Caco-2 (cell line): ENCODE measurements around the gene CSK. TPM values are rescaled to one million over a fixed set of nuclear protein-coding genes. Genes with fewer than 3 reads are reported as not detected.

ENCODE experiments used
- BruUV-seq: library from RNA; stranded (reverse); fragments of 400-500 nt; replicated peaks from 2 replicates; lab custom pipeline; 2021; lab: Mats Ljungman, UMichigan
- CTCF ChIA-PET: fragments of 300-600 bp; sonication (Branson Sonifier 250); formaldehyde crosslinking; loops from one replicate; lab custom pipeline; 2022; ENCODE audit warnings: antibody characterized with exemption; lab: Charles Lee
- POLR2A ChIA-PET: fragments of 300-600 bp; sonication (Branson Sonifier 250); formaldehyde crosslinking; loops from one replicate; lab custom pipeline; 2022; ENCODE audit warnings: antibody characterized with exemption; lab: Charles Lee
- DNase-seq, 2 experiments: peaks; one replicate each; pipeline versions ENCODE4 v3.0.0 to v3.0.0-alpha.2; 2020 to 2022
- H3K27me3 ChIP-seq: replicated peaks from 2 replicates; pipeline ENCODE4 v1.6.0; 2011; ENCODE audit warnings: low read length; ENCODE audit not compliant: control insufficient read depth, insufficient read depth
- H3K36me3 ChIP-seq: 2 replicates; pipeline ENCODE4 v1.5.1; 2011; ENCODE audit warnings: low read length; ENCODE audit not compliant: control insufficient read depth, insufficient read depth
- H3K4me1 ChIP-seq: fragments of 250-450 bp; sonication (Bioruptor Pico); 2 replicates; pipeline ENCODE4 v1.5.1; 2020; ENCODE audit warnings: mild to moderate bottlenecking
- H3K4me3 ChIP-seq: 2 replicates; pipeline ENCODE4 v1.5.1; 2011; ENCODE audit warnings: low read depth, mild to moderate bottlenecking, control low read depth, low read length
- H3K9me3 ChIP-seq: fragments of 250-450 bp; sonication (Bioruptor Pico); 2 replicates; pipeline ENCODE4 v1.5.1; 2020; ENCODE audit warnings: mild to moderate bottlenecking, moderate library complexity
- H3K27ac Mint-ChIP-seq: one replicate; pipeline ENCODE4 v1.8.0; 2022; ENCODE audit warnings: mixed read lengths; ENCODE audit not compliant: unreplicated experiment
- H3K27me3 Mint-ChIP-seq: one replicate; pipeline ENCODE4 v1.8.0; 2022; ENCODE audit warnings: mixed read lengths; ENCODE audit not compliant: insufficient read depth, unreplicated experiment
- H3K36me3 Mint-ChIP-seq: one replicate; pipeline ENCODE4 v1.8.0; 2022; ENCODE audit warnings: mild to moderate bottlenecking, mixed read lengths; ENCODE audit not compliant: insufficient read depth, unreplicated experiment
- H3K4me1 Mint-ChIP-seq: one replicate; pipeline ENCODE4 v1.8.0; 2022; ENCODE audit warnings: low read depth, mixed read lengths; ENCODE audit not compliant: unreplicated experiment
- H3K4me3 Mint-ChIP-seq: one replicate; pipeline ENCODE4 v1.8.0; 2022; ENCODE audit warnings: mild to moderate bottlenecking, moderate library complexity, mixed read lengths; ENCODE audit not compliant: unreplicated experiment
- H3K9me3 Mint-ChIP-seq: one replicate; pipeline ENCODE4 v1.8.0; 2022; ENCODE audit warnings: mixed read lengths; ENCODE audit not compliant: unreplicated experiment
- intact Hi-C: fragments of 100-400 bp; cut with micrococcal nuclease; formaldehyde crosslinking; loops from one replicate; pipeline ENCODE4 v1.10.0; 2022; ENCODE audit not compliant: unreplicated experiment
- total RNA-seq: library from RNA; stranded (reverse); gene quantifications from 2 replicates; pipeline ENCODE4 v1.2.3, GENCODE V29; 2022
- TF ChIP-seq, protein P1 (sequence below), 2 experiments: fragments of 200-600 bp in 1 of 2; IDR thresholded peaks; 1 replicate in 1 of 2; 2 replicates in 1 of 2; pipeline versions ENCODE4 v1.5.1 to v1.8.0; 2011 to 2022; ENCODE audit warnings: antibody characterized with exemption in 1 of 2, control low read depth in 1 of 2, inconsistent platforms in 1 of 2, low read depth in 1 of 2, low read length in 1 of 2, mild to moderate bottlenecking in 1 of 2, moderate library complexity in 1 of 2; ENCODE audit not compliant: insufficient read depth in 1 of 2, severe bottlenecking in 1 of 2, unreplicated experiment in 1 of 2

CSK gene
- total RNA-seq, 1 experiment from 2014 or later: 62.7 TPM

DNA sequence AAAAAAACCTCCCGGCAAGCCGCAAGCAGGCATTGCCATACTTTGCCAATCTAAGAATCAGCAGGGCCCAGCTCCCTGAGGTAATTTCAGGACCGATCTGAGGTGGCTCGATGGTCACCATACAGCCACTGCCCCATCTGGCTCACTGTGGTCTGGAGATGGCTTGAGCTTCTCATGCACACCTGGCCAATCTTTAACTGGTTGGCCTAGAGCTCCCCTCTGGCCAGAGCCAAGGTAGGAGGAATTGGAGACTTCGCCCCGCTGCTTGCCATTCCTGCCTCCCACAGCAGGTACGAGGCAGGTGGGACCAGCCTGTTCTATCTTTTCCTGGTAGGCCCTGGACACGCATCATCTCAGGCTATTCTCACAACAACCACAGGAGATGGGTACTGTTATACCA lies 23.1 kb upstream of the CSK start:
- Mint-ChIP-seq H3K27me3 (no peaks in the 10 kb centered on the region), H3K4me1 (no peaks in the 10 kb centered on the region), H3K36me3 (peaks cover 5% of the 10 kb centered on the region), H3K4me3 (no peak overlapping the region), H3K27ac (no peak overlapping the region), H3K9me3 (no peaks in the 10 kb centered on the region)
- ChIA-PET POLR2A (no interaction called here), CTCF (interaction anchor here (2.3 kb wide), 1 partner anchor 125 kb away, joined by 11 read pairs; no protein-coding TSS in a partner anchor)
- Histone ChIP-seq H3K27me3 (no peaks in the 10 kb centered on the region), H3K36me3 (no peaks in the 10 kb centered on the region), H3K4me1 (peaks cover 22% of the 10 kb centered on the region), H3K4me3 (no peak overlapping the region), H3K9me3 (no peaks in the 10 kb centered on the region)
- TF ChIP-seq, protein P1, sequence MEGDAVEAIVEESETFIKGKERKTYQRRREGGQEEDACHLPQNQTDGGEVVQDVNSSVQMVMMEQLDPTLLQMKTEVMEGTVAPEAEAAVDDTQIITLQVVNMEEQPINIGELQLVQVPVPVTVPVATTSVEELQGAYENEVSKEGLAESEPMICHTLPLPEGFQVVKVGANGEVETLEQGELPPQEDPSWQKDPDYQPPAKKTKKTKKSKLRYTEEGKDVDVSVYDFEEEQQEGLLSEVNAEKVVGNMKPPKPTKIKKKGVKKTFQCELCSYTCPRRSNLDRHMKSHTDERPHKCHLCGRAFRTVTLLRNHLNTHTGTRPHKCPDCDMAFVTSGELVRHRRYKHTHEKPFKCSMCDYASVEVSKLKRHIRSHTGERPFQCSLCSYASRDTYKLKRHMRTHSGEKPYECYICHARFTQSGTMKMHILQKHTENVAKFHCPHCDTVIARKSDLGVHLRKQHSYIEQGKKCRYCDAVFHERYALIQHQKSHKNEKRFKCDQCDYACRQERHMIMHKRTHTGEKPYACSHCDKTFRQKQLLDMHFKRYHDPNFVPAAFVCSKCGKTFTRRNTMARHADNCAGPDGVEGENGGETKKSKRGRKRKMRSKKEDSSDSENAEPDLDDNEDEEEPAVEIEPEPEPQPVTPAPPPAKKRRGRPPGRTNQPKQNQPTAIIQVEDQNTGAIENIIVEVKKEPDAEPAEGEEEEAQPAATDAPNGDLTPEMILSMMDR (IDR thresholded peaks at IDR 0.05; ENCODE audit: insufficient read depth in 1 of 2, low read depth in 1 of 2, low read length in 1 of 2, severe bottlenecking in 1 of 2, unreplicated experiment in 1 of 2): no peak
- intact Hi-C loops: no loop called here
- no peak for DNase-seq
- BruUV-seq: no TSS peak

DNA sequence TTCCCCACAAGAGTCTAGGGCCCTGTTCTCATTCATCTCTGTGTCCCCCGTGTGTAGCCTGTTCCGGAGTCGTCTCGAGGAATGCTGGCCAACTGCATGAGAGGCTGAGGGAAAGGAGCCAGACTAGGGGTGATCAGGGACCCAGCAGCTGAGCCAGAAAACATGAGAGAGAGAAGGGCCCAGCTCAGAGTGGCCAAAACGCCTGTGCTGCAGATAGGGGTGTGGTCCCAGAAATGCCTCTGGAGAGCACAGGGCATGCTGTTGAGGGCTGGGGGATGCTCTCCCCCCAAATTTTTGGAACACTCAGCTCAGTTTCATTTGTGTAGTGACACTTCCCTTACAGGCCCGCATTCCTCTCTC lies 19.1 kb upstream of the CSK start:
- Histone ChIP-seq H3K36me3 (no peaks in the 10 kb centered on the region), H3K4me1 (peaks cover 22% of the 10 kb centered on the region), H3K27me3 (no peaks in the 10 kb centered on the region), H3K4me3 (no peak overlapping the region), H3K9me3 (no peaks in the 10 kb centered on the region)
- Mint-ChIP-seq H3K4me1 (no peaks in the 10 kb centered on the region), H3K36me3 (peaks cover 5% of the 10 kb centered on the region), H3K4me3 (no peak overlapping the region), H3K27me3 (no peaks in the 10 kb centered on the region), H3K27ac (no peak overlapping the region), H3K9me3 (no peaks in the 10 kb centered on the region)
- no TSS peak for BruUV-seq
- no peak for DNase-seq
- ChIA-PET POLR2A (interaction anchor here (0.6 kb wide), 1 partner anchor 67 kb away, joined by 4 read pairs; the partner anchor contains the start of gene EDC3), CTCF (interaction anchor here (0.6 to 1.4 kb wide), 3 partner anchors 8 to 127 kb away, joined by 3 to 4 read pairs (median 3); no protein-coding TSS in a partner anchor)
- intact Hi-C loops: no loop called here
- TF ChIP-seq, protein P1 (IDR thresholded peaks at IDR 0.05; ENCODE audit: insufficient read depth in 1 of 2, low read depth in 1 of 2, low read length in 1 of 2, severe bottlenecking in 1 of 2, unreplicated experiment in 1 of 2): no peak

DNA sequence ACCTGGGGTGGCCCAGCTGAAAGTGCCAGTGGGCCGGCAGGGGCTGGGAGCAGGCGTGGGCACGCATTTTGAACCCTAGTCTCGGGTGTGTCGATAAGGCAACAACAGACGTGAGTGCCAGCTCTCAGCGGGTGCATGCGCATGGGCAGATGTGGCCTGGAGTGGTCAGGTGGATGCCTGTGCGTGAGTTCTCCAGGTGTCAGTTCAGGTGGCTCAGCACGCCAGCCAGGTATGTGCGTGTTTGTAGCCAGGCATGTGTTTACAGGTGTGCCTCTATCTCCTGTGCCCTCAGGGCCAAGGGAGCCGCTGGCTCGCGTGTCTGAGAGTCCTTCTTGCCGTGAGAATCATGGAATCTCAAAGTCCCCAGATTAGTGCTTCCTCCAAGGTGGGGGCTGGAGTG lies 18.5 kb upstream of the CSK start:
- Histone ChIP-seq H3K4me3 (no peak overlapping the region), H3K4me1 (peaks cover 26% of the 10 kb centered on the region), H3K36me3 (no peaks in the 10 kb centered on the region), H3K9me3 (no peaks in the 10 kb centered on the region), H3K27me3 (no peaks in the 10 kb centered on the region)
- Mint-ChIP-seq H3K36me3 (peaks cover 5% of the 10 kb centered on the region), H3K9me3 (no peaks in the 10 kb centered on the region), H3K4me3 (no peak overlapping the region), H3K27ac (no peak overlapping the region), H3K4me1 (peaks cover under 1% of the 10 kb centered on the region), H3K27me3 (no peaks in the 10 kb centered on the region)
- ChIA-PET POLR2A (no interaction called here), CTCF (interaction anchor here (1.1 to 1.4 kb wide), 2 partner anchors 8 to 128 kb away, joined by 3 to 4 read pairs; no protein-coding TSS in a partner anchor)
- TF ChIP-seq, protein P1 (IDR thresholded peaks at IDR 0.05; ENCODE audit: insufficient read depth in 1 of 2, low read depth in 1 of 2, low read length in 1 of 2, severe bottlenecking in 1 of 2, unreplicated experiment in 1 of 2): no peak
- peak in 1 of 2 experiments; percentile 66 for DNase-seq
- BruUV-seq: no TSS peak
- intact Hi-C loops: no loop called here
